ENCODE measurements around the gene GPSM1.

GRCh38 chr9:136340356-136341041 is 13.2 kb downstream of the GPSM1 start:
- no peak for TF ChIP-seq ARID3A (IDR thresholded peaks at IDR 0.05; ENCODE audit: borderline replicate concordance, low read depth, low read length)
- TF ChIP-seq, protein P1, sequence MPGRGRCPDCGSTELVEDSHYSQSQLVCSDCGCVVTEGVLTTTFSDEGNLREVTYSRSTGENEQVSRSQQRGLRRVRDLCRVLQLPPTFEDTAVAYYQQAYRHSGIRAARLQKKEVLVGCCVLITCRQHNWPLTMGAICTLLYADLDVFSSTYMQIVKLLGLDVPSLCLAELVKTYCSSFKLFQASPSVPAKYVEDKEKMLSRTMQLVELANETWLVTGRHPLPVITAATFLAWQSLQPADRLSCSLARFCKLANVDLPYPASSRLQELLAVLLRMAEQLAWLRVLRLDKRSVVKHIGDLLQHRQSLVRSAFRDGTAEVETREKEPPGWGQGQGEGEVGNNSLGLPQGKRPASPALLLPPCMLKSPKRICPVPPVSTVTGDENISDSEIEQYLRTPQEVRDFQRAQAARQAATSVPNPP (IDR thresholded peaks at IDR 0.05; ENCODE audit: borderline replicate concordance, insufficient read depth, insufficient read length), result no peak

All from K562 (cell line).